ENCODE measurements around the gene SLC22A5. TPM values are rescaled to one million over a fixed set of nuclear protein-coding genes. Genes with fewer than 3 reads are reported as not detected.
"Not testable (repeated sequence)": the region's sequence is repeated elsewhere in the genome, so short reads cannot be mapped to it uniquely, and the experiment has no call there.

The SLC22A5 gene
- total RNA-seq, 1 donor from 2014 or later, result 26.6 TPM

- intact Hi-C loops (cut with micrococcal nuclease), result no loop called here
- no peak for DNase-seq
- ATAC-seq, result no peak
Measured at GRCh38 chr5:132435447-132435846, 65.9 kb downstream of the SLC22A5 start.

GRCh38 chr5:132435886-132436285 lies 66.4 kb downstream of the SLC22A5 start:
- intact Hi-C loops (cut with micrococcal nuclease), result no loop called here
- ATAC-seq, result no peak

GRCh38 chr5:132436936-132437335 lies 67.4 kb downstream of the SLC22A5 start:
- DNase-seq, result no peak
- intact Hi-C loops (cut with micrococcal nuclease), result no loop called here

More at GRCh38 chr5:132435886-132436285, 66.4 kb downstream of the SLC22A5 start:
- DNase-seq, result no peak

GRCh38 chr5:132437604-132438266 lies 68.2 kb downstream of the SLC22A5 start:
- intact Hi-C loops (cut with micrococcal nuclease), result no loop called here
- DNase-seq (peak; percentile 82), ATAC-seq (peak; percentile 69)

More at GRCh38 chr5:132436936-132437335, 67.4 kb downstream of the SLC22A5 start:
- ATAC-seq, result no peak

- DNase-seq; intact Hi-C loops (cut with micrococcal nuclease); ATAC-seq: not testable (repeated sequence)
Measured at GRCh38 chr5:132438267-132438645, 68.7 kb downstream of the SLC22A5 start.

GRCh38 chr5:132438917-132439316 lies 69.4 kb downstream of the SLC22A5 start:
- ATAC-seq (peak; percentile 46), DNase-seq (no peak)
- intact Hi-C loops (cut with micrococcal nuclease), result no loop called here

GRCh38 chr5:132439521-132440089 lies 70.1 kb downstream of the SLC22A5 start:
- DNase-seq (peak; percentile 80), ATAC-seq (peak; percentile 85)
- intact Hi-C loops (cut with micrococcal nuclease), result no loop called here

GRCh38 chr5:132444061-132444460 lies 74.6 kb downstream of the SLC22A5 start:
- intact Hi-C loops (cut with micrococcal nuclease), result no loop called here
- ATAC-seq (no peak), DNase-seq (no peak)

Small RNA genes lying within 50 kb of the gene (microRNA-seq; reads per million reads assigned to microRNA genes)
- not detected for gene MIR3936 (ENCODE audit: borderline number of aligned reads)

Other genes starting within 250 kb of the SLC22A5 start
- gene P4HA2, start 141.9 kb upstream of the SLC22A5 start, total RNA-seq, result 78.4 TPM
- 3.8 TPM for gene PDLIM4, start 112.0 kb upstream of the SLC22A5 start, total RNA-seq
- gene SLC22A4, start 75.3 kb upstream of the SLC22A5 start, total RNA-seq, result 1.6 TPM
- 12.6 TPM for gene IRF1, start 121.1 kb downstream of the SLC22A5 start, total RNA-seq
- gene IL5, start 173.8 kb downstream of the SLC22A5 start, total RNA-seq, result not detected
- gene RAD50, start 187.3 kb downstream of the SLC22A5 start, total RNA-seq, result 37.0 TPM